SK-N-SH treated with all-trans-retinoic acid at 6 μM for 48 hours (cell line): ENCODE data around the gene PARD3.
A peak's percentile ranks its signal among the peaks of the same experiment; 100 is the strongest.

ENCODE experiments used
- ATAC-seq: fragments of 200-7000 bp; cut with Tn5 transposase; 3 replicates; pipeline ENCODE4 v1.9.1; 2020; ENCODE audit warnings: mild to moderate bottlenecking, moderate library complexity
- ARNTL ChIP-seq: fragments of 450-650 bp; formaldehyde crosslinking; IDR thresholded peaks from 2 replicates; pipeline ENCODE4 v1.5.0; 2020; ENCODE audit warnings: low read depth, mild to moderate bottlenecking, moderate library complexity, borderline replicate concordance
- BACH2 ChIP-seq: fragments of 250-450 bp; sonication (Bioruptor Pico); IDR thresholded peaks from 2 replicates; pipeline ENCODE4 v1.9.0; 2021; ENCODE audit warnings: mild to moderate bottlenecking, borderline replicate concordance
- CREB5 ChIP-seq: fragments of 250-450 bp; sonication (Bioruptor Pico); IDR thresholded peaks from 2 replicates; pipeline ENCODE4 v1.5.1; 2020; ENCODE audit warnings: low read depth, mild to moderate bottlenecking, moderate library complexity
- CSRNP3 ChIP-seq: fragments of 250-450 bp; sonication (Bioruptor Pico); IDR thresholded peaks from 2 replicates; pipeline ENCODE4 v1.5.1; 2021; ENCODE audit warnings: mild to moderate bottlenecking, moderate library complexity
- ESRRG ChIP-seq: fragments of 250-450 bp; sonication (Bioruptor Pico); IDR thresholded peaks from 2 replicates; pipeline ENCODE4 v1.6.1; 2021; ENCODE audit warnings: mild to moderate bottlenecking
- GLIS3 ChIP-seq: fragments of 250-450 bp; sonication (Bioruptor Pico); IDR thresholded peaks from 2 replicates; pipeline ENCODE4 v1.5.0; 2020; ENCODE audit warnings: mild to moderate bottlenecking, moderate library complexity
- OSR1 ChIP-seq: fragments of 250-450 bp; sonication (Bioruptor Pico); IDR thresholded peaks from 2 replicates; pipeline ENCODE4 v1.8.0; 2022; ENCODE audit warnings: moderate library complexity, mild to moderate bottlenecking, inconsistent platforms
- PATZ1 ChIP-seq: fragments of 250-450 bp; sonication (Bioruptor Pico); IDR thresholded peaks from 2 replicates; pipeline ENCODE4 v1.8.0; 2020; ENCODE audit warnings: mild to moderate bottlenecking, moderate library complexity, borderline replicate concordance
- POU6F1 ChIP-seq: fragments of 250-450 bp; sonication (Bioruptor Pico); IDR thresholded peaks from 2 replicates; pipeline ENCODE4 v1.8.0; 2021; ENCODE audit warnings: low read depth, mild to moderate bottlenecking, moderate library complexity, borderline replicate concordance
- SNAI2 ChIP-seq: fragments of 250-450 bp; sonication (Bioruptor Pico); IDR thresholded peaks from 2 replicates; pipeline ENCODE4 v1.5.0; 2020; ENCODE audit warnings: mild to moderate bottlenecking, moderate library complexity
- TCF4 ChIP-seq: fragments of 250-450 bp; sonication (Bioruptor Pico); IDR thresholded peaks from 2 replicates; pipeline ENCODE4 v1.8.0; 2021; ENCODE audit warnings: mild to moderate bottlenecking, moderate library complexity, borderline replicate concordance
- TOX ChIP-seq: fragments of 250-450 bp; sonication (Bioruptor Pico); IDR thresholded peaks from 2 replicates; pipeline ENCODE4 v1.8.0; 2021; ENCODE audit warnings: mild to moderate bottlenecking, moderate library complexity, borderline replicate concordance
- TSHZ2 ChIP-seq: fragments of 250-450 bp; sonication (Bioruptor Pico); IDR thresholded peaks from 2 replicates; pipeline ENCODE4 v1.5.0; 2020; ENCODE audit warnings: mild to moderate bottlenecking, moderate library complexity
- ZC3H10 ChIP-seq: fragments of 250-450 bp; sonication (Bioruptor Pico); IDR thresholded peaks from 2 replicates; pipeline ENCODE4 v1.5.1; 2021; ENCODE audit warnings: mild to moderate bottlenecking, moderate library complexity
- ZFP3 ChIP-seq: fragments of 250-450 bp; sonication (Bioruptor Pico); IDR thresholded peaks from 2 replicates; pipeline ENCODE4 v1.5.0; 2020; ENCODE audit warnings: mild to moderate bottlenecking, moderate library complexity
- ZFP30 ChIP-seq: fragments of 450-650 bp; formaldehyde crosslinking; IDR thresholded peaks from 2 replicates; pipeline ENCODE4 v1.5.0; 2022; ENCODE audit warnings: mild to moderate bottlenecking, moderate library complexity
- ZNF565 ChIP-seq: fragments of 450-650 bp; formaldehyde crosslinking; conservative IDR thresholded peaks from 2 replicates; pipeline ENCODE4 v1.5.0; 2020; ENCODE audit warnings: low read depth, mild to moderate bottlenecking, moderate library complexity
- ZNF70 ChIP-seq: fragments of 450-650 bp; formaldehyde crosslinking; IDR thresholded peaks from 2 replicates; pipeline ENCODE4 v1.5.0; 2020; ENCODE audit warnings: mild to moderate bottlenecking, moderate library complexity
- ZNF8 ChIP-seq: fragments of 450-650 bp; formaldehyde crosslinking; IDR thresholded peaks from 2 replicates; pipeline ENCODE4 v1.5.0; 2020; ENCODE audit warnings: mild to moderate bottlenecking, moderate library complexity

Gene PARD3

GRCh38 chr10:34492081-34492480, 323.0 kb downstream of the PARD3 start:
- TF ChIP-seq OSR1 (CRISPR knock-in tag) (no peak), ZNF8 (CRISPR knock-in tag) (no peak), SNAI2 (no peak), CSRNP3 (CRISPR knock-in tag) (no peak), BACH2 (CRISPR knock-in tag) (no peak), GLIS3 (CRISPR knock-in tag) (no peak), TCF4 (CRISPR knock-in tag) (no peak), ZNF565 (CRISPR knock-in tag) (no peak), ARNTL (CRISPR knock-in tag) (no peak), ZC3H10 (CRISPR knock-in tag) (no peak)
- ATAC-seq, result no peak

GRCh38 chr10:34491678-34492077, 323.4 kb downstream of the PARD3 start:
- no peak for ATAC-seq
- TF ChIP-seq ZFP3 (CRISPR knock-in tag) (no peak), OSR1 (CRISPR knock-in tag) (no peak), ZFP30 (no peak), TCF4 (CRISPR knock-in tag) (no peak), BACH2 (CRISPR knock-in tag) (no peak), TSHZ2 (no peak)

GRCh38 chr10:34489973-34490745, 324.9 kb downstream of the PARD3 start:
- TF ChIP-seq GLIS3 (CRISPR knock-in tag) (no peak), ESRRG (CRISPR knock-in tag) (no peak), PATZ1 (no peak)
- ATAC-seq, result peak; percentile 88

- ATAC-seq, result peak; percentile 57
- TF ChIP-seq POU6F1 (CRISPR knock-in tag), result no peak
- no peak for TF ChIP-seq ZNF565 (CRISPR knock-in tag)
- no peak for TF ChIP-seq ZFP3 (CRISPR knock-in tag)
- no peak for TF ChIP-seq SNAI2
- no peak for TF ChIP-seq ARNTL (CRISPR knock-in tag)
- no peak for TF ChIP-seq ESRRG (CRISPR knock-in tag)
- no peak for TF ChIP-seq GLIS3 (CRISPR knock-in tag)
- no peak for TF ChIP-seq CREB5 (CRISPR knock-in tag)
- no peak for TF ChIP-seq ZNF70
- TF ChIP-seq TSHZ2, result no peak
- TF ChIP-seq TOX (CRISPR knock-in tag), result no peak
Measured at GRCh38 chr10:34489411-34489810, 325.7 kb downstream of the PARD3 start.
